Tibial nerve (tissue), 4 donors: ENCODE measurements around the gene TIMM23. TPM values are rescaled to one million over a fixed set of nuclear protein-coding genes. Genes with fewer than 3 reads are reported as not detected.
A peak's percentile ranks its signal among the peaks of the same experiment; 100 is the strongest.

Experiments
- DNase-seq, 2 donors: peaks; one replicate each; pipeline ENCODE4 v3.0.0-alpha.2; 2019; ENCODE audit warnings: low spot score in 2 of 2
- H3K27ac ChIP-seq, 4 donors: fragments of 200-600 bp; sonication (generic) in 3 of 4; one replicate each; pipeline ENCODE4 v1.5.1; 2017 to 2019; ENCODE audit warnings: mild to moderate bottlenecking in 1 of 4
- H3K27me3 ChIP-seq, 2 donors: fragments of 200-600 bp; sonication (generic) in 1 of 2; one replicate each; pipeline versions ENCODE4 v1.5.1 to v1.6.0; 2017 to 2019
- H3K36me3 ChIP-seq, 3 donors: fragments of 200-600 bp; sonication (generic); one replicate each; pipeline ENCODE4 v1.5.1; 2018 to 2019
- H3K4me1 ChIP-seq, 4 donors: fragments of 200-600 bp; sonication (generic) in 3 of 4; one replicate each; pipeline ENCODE4 v1.5.1; 2017 to 2019
- H3K4me3 ChIP-seq, 4 donors: fragments of 200-600 bp; sonication (generic) in 3 of 4; one replicate each; pipeline ENCODE4 v1.5.1; 2017 to 2019; ENCODE audit warnings: mild to moderate bottlenecking in 1 of 4, moderate library complexity in 1 of 4
- H3K9me3 ChIP-seq, 4 donors: fragments of 200-600 bp; sonication (generic) in 3 of 4; one replicate each; pipeline ENCODE4 v1.5.1; 2017 to 2019
- CTCF ChIP-seq, 5 experiments: fragments of 200-600 bp in 3 of 5; fragments of 450-650 bp in 2 of 5; sonication (generic) in 3 of 5; IDR thresholded peaks; one replicate each; pipeline ENCODE4 v1.5.1; 2016 to 2019; ENCODE audit warnings: antibody characterized with exemption in 5 of 5, mild to moderate bottlenecking in 3 of 5, moderate library complexity in 2 of 5
- EP300 ChIP-seq, 2 donors: sonication (generic); formaldehyde crosslinking; IDR thresholded peaks; one replicate each; pipeline ENCODE4 v1.6.1; 2017; ENCODE audit warnings: antibody characterized with exemption in 2 of 2, mild to moderate bottlenecking in 1 of 2
- POLR2A ChIP-seq, 2 donors: fragments of 450-650 bp; IDR thresholded peaks; one replicate each; pipeline ENCODE4 v1.6.1; 2017; ENCODE audit warnings: antibody characterized with exemption in 2 of 2, mild to moderate bottlenecking in 2 of 2, moderate library complexity in 2 of 2
- WGBS, 2 donors: methylation state at CpG; one replicate each; pipeline ENCODE4 v1.1.5; 2018; 5-methylcytosine and 5-hydroxymethylcytosine counted together
- total RNA-seq, 4 donors: library from RNA; depleted of rRNA; stranded (reverse); fragments of >200 nt; gene quantifications; one replicate each; pipeline ENCODE4 v1.1.0, GENCODE V29; 2016

TIMM23 gene
- total RNA-seq, 4 donors from 2014 or later: 29.6 to 42.9 (median 35.7) TPM

GRCh38 chr10:46018453-46019176, 46.3 kb downstream of the TIMM23 start:
- WGBS, 2 donors: 59 to 65% methylated on average over 2 of the region's 2 CpGs
- no peak for TF ChIP-seq POLR2A (IDR thresholded peaks at IDR 0.05)
- TF ChIP-seq EP300 (IDR thresholded peaks at IDR 0.05): peak in 1 of 2 donors; percentile 44
- no peak for TF ChIP-seq CTCF (IDR thresholded peaks at IDR 0.05)
- Histone ChIP-seq H3K27me3 (no peaks in the 10 kb centered on the region), H3K9me3 (no peaks in the 10 kb centered on the region), H3K4me1 (peaks cover 0 to 85% (median 30%) of the 10 kb centered on the region in 4 donors), H3K27ac (peak overlapping the region in 1 of 4 donors; percentile 33), H3K36me3 (peaks cover 0 to 23% (median 6%) of the 10 kb centered on the region in 3 donors), H3K4me3 (peak overlapping the region in 1 of 4 donors; percentile 16)
- no peak for DNase-seq

GRCh38 chr10:46019177-46019528, 46.9 kb downstream of the TIMM23 start:
- Histone ChIP-seq H3K9me3 (no peaks in the 10 kb centered on the region), H3K4me3 (peak overlapping the region in 1 of 4 donors; percentile 16), H3K27ac (peak overlapping the region in 2 of 4 donors; percentile 18 to 33), H3K36me3 (peaks cover 0 to 19% (median 2%) of the 10 kb centered on the region in 3 donors), H3K27me3 (no peaks in the 10 kb centered on the region), H3K4me1 (peaks cover 0 to 90% (median 34%) of the 10 kb centered on the region in 4 donors)
- WGBS, 2 donors: 82 to 83% methylated on average over 3 of the region's 3 CpGs
- TF ChIP-seq POLR2A (IDR thresholded peaks at IDR 0.05): no peak
- no peak for TF ChIP-seq EP300 (IDR thresholded peaks at IDR 0.05)
- TF ChIP-seq CTCF (IDR thresholded peaks at IDR 0.05): no peak
- no peak for DNase-seq

GRCh38 chr10:46019569-46020343, 47.5 kb downstream of the TIMM23 start:
- Histone ChIP-seq H3K4me1 (peaks cover 0 to 91% (median 35%) of the 10 kb centered on the region in 4 donors), H3K27ac (peak overlapping the region in 3 of 4 donors; percentile 8 to 21 (median 18)), H3K4me3 (peak overlapping the region in 1 of 4 donors; percentile 16), H3K9me3 (no peaks in the 10 kb centered on the region), H3K36me3 (peaks cover 0 to 13% (median 0%) of the 10 kb centered on the region in 3 donors), H3K27me3 (no peaks in the 10 kb centered on the region)
- WGBS, 2 donors: 49 to 55% methylated on average over 7 of the region's 7 CpGs
- TF ChIP-seq CTCF (IDR thresholded peaks at IDR 0.05) (no peak), POLR2A (IDR thresholded peaks at IDR 0.05) (no peak), EP300 (IDR thresholded peaks at IDR 0.05) (peak in 1 of 2 donors; percentile 39)
- peak in 1 of 2 donors; percentile 12 for DNase-seq

- WGBS, 2 donors: 80 to 88% methylated on average over 3 of the region's 3 CpGs
- peaks cover 0 to 93% (median 38%) of the 10 kb centered on the region in 4 donors for H3K4me1 ChIP-seq
- peaks cover 0 to 9% (median 0%) of the 10 kb centered on the region in 3 donors for H3K36me3 ChIP-seq
- peak overlapping the region in 3 of 4 donors; percentile 8 to 21 (median 18) for H3K27ac ChIP-seq
- no peaks in the 10 kb centered on the region for H3K9me3 ChIP-seq
- H3K27me3 ChIP-seq: no peaks in the 10 kb centered on the region
- H3K4me3 ChIP-seq: no peak overlapping the region
- TF ChIP-seq CTCF (IDR thresholded peaks at IDR 0.05): no peak
- no peak for TF ChIP-seq EP300 (IDR thresholded peaks at IDR 0.05)
- TF ChIP-seq POLR2A (IDR thresholded peaks at IDR 0.05): no peak
- DNase-seq: no peak
Measured at GRCh38 chr10:46020344-46020657, 48.0 kb downstream of the TIMM23 start.
